GM19193 (cell line): ENCODE results near the gene DAP.

Experiments used
- POLR2A ChIP-seq: IDR thresholded peaks from 4 replicates; pipeline ENCODE4 v1.6.1; 2011; ENCODE audit not compliant: insufficient read depth, insufficient read length; ENCODE audit errors: extremely low read depth

Gene DAP

DNA sequence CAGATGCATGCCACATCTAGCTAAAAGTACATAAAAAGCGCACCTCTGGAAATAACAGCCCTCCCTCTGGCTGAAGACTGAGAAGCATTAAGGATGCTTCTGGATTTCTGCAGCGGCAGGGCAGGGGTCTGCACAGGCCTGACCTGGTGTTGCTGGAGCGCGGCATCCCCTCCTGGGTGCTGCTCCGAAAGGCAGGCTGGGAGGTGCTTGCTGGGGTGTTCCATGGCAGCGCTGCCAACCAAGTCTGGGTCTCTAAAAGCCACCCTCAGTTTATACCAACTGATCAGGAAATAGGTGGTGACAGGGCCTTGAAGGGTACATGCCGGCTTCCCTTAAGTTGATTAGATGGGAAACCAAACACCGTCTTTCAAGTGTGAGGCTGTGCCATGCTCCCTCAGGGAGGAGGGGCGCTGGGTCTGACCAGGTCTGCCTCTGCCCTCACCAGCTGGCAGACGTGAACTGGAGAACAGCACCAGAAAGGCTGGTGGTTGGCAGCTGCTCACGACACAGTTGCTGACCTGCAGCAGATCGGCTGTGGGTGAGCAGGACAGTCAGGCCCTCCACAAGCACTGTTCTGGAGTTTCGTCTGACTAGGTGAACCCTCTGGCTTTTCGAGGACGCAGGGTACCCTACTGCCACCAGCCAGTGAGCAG, 81.6 kb downstream of the DAP start:
- no peak for TF ChIP-seq POLR2A

DNA sequence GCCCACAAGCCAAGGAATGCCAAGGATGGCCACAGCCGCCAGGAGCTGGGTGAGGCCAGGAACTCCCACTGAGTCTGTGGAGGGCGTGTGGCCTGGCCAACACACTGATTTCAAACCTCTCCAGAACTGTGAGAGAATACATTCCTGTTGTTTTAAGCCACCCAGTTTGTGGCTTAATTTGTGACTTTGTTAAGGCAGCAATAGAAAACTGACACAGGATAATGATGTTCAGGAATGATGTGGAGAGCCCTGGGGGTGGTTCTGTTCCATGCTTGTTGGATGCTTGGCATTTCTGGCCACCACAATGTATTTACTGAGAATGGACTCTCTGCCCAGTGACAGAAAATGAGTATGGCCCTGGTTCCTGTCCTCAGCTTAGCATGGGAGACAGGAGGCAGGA, 82.8 kb downstream of the DAP start:
- no peak for TF ChIP-seq POLR2A

DNA sequence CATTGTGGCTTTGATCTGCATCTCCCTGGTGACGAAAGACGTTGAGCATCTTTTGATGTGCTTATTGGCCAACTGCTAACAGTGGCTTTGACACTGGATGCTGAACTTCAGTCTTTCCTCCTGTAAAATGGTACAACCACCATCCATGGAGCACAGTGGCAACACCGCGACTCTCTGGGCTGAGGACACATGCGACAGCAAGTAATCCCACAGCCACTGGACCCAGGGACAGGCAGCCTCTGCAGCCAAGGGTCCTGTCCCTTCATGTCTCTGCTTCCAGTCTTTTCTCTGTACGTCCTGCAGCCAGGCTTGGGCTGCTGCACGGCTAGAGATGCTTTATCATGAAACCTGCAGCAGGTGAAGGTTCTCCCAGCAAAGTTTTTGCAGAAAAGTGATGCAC, 83.5 kb downstream of the DAP start:
- TF ChIP-seq POLR2A: no peak

DNA sequence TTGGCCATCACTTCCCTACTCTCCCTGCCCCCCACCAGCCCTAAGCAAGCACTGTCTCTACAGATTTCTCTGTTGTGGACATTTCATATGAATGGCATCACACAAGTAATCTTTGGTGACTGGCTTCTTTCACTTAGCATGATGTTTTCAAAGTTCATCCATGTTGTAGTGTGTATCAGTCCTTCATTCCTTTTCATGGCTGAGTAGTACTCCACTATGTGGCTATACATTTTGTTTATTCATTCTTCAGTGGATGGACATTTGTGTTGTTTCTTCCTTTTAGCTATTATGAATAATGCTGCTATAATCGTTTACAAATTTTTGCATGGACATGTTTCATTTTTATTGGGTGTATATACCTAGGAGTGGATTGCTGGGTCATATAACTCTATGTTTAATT, 84.1 kb downstream of the DAP start:
- no peak for TF ChIP-seq POLR2A

DNA sequence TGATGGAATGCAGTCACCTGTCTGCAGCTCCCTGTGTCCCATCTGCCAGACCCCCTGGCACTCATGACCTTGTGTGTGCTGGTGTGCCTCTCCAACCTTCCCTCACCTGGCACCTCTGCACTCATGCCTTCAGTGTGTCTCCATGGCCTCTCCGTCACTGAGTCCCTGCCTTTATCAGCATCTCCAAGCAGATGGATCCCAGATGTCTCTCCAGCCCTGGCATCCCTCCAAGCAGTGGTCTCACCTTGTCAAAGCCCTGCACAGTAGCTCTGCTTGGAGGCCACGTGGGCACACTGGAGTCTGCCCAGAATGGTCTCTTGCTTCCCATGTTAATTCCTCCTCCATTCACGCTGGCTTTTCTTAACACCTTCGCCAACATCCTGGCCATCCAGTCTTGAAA, 84.8 kb downstream of the DAP start:
- no peak for TF ChIP-seq POLR2A

DNA sequence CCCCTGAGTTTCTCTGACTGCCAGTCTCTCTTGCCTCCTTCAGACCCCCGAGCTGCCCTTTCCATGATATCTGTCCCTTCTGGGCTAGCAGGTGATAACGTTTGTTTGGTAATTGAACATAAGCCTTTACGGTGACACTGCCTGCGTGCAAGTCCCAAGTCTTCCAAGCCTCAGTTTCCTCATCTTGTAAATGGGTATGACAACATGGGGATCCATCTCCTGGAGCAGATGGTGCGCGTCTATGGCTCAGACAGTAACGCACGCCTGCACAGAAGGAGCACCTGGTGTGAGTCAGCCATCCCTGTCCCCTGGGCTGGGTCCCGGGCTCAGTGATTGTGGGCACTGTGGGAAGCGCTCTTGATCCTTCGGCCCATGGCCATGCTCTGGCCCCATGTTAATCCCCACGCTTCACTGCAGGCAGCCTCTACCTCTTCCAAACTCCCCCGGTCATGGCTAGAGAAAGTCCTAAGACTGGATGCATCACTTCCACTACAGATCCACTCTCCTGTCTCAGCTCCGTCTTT, 85.8 kb downstream of the DAP start:
- no peak for TF ChIP-seq POLR2A

DNA sequence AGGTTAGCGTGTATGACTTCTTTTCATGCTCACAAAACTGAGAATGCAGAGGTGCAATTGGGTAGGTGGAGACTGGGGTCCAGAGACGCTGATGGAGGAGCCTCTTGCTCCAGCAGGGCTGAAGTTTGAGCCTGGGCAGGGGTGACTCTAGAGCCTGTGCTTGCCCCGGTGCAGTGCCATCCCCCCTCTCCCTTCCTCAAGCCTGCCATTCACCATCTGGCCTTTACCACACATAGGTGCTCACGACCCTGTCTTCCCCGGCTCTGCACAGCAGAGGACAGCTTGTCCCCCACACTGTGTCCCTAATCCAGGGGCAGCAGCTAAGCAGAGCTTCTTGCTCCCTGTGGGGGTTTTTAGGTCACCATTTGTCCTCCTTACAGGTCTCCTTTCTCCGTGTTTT, 86.5 kb downstream of the DAP start:
- TF ChIP-seq POLR2A: no peak

DNA sequence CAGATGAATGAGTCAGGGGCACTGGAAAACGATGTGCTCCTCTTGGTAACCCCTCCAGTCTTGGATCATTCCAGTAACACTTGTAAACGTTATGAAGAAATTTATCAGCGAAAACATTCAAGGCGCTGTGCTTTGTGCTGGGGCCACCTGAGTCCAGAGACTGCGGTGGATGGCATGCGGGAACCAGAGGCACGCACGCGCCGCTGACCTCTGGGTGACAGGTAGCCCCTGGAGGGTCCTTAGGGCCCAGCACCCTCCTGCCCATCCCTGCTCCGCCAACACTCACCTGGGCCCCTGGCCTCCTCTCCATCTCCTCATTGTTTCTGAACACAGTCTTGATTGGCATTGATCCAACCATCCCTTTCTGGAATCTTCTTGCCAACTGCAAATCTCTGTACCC, 86.9 kb downstream of the DAP start:
- TF ChIP-seq POLR2A: no peak

DNA sequence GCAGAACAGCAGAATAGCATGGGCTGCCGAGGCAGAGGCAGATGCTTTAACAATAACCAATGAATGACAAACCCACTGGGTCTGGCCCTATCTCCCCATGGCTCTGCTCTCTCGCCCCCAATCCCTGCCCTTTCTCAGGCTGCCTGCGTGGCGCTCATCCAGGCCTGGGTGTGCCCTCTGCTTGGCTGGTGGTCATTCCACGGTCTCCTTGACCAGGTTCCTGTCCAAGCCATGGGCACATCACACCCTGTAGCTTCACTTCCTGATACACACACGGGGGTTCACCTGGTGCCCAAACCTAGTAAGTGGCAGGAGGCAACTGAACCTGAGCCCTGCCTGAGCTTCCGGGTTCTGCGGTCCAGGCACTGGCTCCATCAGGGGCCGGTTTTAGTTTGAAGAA, 87.6 kb downstream of the DAP start:
- TF ChIP-seq POLR2A: no peak

DNA sequence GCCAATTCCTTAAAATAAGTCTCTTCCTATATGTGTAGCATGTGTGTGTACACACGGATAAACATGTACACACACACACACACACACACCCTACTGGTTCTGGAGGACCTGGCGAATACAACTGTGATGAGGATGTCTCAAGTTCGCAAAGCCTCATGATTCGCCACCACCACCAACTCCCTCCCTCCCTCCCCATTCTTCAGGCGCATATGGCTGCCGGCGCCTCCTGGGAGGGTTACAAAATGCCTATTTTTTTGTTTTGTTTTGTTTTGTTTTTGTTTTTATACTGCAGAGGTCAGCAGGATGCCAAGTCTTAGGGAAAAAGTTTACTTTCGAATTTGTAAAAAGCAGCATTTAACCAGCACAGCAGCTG, 88.0 kb downstream of the DAP start:
- TF ChIP-seq POLR2A: no peak

DNA sequence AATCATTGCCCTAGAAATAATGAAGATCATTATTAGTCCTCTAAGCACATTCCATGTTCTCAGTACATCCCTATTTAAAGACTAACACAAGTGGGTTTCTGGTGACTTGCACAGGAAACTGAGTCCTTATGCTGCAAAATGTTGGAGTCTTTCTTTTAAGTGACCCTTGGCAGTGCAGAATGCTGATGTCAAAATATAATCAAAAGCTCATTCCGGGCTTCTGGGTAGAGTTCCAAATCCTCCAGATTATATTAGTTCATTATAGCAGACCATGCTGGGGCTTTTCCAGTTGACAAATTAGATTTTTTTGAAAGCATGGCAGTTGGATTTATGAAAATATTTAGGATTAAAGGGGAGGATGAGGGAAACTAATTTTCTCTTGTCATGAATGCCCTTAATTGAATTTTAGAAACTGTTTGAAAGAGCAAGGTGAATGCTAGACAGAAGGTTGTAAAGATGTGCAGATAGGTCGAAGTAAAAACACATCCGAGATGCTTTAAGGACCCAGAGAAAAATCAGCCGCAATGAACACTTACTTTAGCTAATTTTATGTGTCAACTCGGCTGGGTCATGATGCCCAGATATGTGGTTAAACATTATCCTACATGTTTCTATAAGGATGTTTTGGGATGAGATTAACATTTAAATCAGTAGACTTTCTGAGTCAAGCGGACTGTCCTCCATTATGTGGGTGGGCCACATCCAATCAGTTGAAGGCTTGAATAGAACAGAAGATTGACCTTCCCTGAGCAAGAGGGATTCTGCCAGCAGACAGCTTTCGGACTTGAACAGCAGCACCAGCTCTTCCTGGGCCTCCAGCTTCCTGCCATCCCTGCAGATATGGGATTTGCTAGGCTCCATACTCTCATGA, 88.7 kb downstream of the DAP start:
- TF ChIP-seq POLR2A: no peak

DNA sequence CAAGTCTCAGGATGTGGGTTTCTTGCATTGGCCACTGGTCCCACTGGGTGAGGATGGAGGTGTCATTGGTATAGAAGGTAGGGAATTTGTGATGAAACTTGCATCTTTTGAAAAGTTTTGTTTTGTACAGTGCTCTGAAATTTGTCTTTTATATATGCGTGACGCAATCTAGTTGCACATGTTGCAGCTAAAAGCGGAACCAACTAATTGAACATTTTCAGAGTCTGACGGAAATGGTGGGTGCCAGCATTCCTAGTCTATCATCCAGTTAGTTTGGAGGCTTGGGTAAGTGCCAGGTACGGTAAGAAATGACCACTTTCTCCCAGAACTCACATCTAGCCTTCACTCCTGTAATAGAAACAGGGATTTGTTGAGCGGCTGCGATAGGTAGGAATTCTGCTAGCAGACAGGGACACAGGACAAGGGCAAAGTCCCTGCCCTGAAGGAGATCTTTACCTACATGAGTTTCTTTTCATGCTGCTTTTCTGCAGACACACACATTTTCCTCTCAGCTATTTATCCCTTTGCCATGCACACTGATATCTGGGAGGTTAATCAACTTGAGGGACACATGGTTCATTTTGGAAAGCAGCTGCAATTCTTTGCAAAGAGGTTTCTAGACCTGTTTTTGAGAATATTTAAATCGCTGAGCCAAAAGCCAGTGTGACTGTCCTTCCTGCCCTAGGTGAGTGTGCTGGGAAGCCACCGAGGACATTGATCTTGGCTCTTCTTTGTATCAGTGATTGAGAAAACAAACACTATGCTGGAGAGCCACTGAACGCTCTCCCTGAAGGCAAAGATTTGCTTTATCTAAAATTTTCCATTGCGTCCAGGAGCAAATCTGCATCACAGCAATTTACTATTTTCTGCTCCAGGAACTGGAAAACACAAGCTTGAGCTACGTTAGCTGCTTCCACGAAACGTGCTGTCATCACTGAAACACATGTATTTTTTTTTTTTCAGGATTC, 89.7 kb downstream of the DAP start:
- TF ChIP-seq POLR2A: no peak

DNA sequence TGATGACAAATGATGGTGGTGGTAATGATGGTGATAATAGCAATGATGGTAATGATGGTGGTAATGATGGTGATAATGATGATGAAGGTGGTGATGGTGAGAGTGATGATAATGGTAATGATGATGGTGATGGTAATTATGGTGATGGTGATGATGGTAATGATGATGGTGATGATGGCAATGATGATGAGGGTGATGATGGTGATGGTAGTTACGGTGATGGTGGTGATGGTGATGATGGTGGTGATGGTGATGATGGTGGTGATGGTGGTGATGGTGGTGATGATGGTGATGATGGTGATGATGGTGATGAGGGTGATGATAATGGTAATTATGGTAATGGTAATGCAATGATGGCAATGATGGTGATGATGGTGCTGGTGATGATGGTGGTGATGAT, 91.1 kb downstream of the DAP start:
- TF ChIP-seq POLR2A: no peak

DNA sequence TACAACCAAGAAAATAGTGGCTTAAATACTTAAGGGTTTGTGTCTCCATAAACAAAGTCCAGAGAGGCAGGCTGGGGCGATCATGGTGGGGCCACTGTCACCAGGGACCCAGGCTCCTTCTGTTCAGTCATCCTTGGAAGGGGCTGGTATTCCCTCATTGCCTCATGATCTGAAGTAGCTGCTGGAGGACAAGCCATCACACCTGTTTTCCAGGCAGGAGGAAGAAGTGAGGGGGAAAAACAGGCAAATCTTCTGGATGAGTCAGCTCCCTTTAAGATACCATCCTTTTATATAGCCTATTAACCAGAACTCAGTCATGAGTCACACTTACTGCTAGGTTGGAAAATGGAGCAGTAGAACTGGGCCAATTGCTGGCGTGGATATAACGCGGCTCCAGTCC, 92.3 kb downstream of the DAP start:
- no peak for TF ChIP-seq POLR2A

DNA sequence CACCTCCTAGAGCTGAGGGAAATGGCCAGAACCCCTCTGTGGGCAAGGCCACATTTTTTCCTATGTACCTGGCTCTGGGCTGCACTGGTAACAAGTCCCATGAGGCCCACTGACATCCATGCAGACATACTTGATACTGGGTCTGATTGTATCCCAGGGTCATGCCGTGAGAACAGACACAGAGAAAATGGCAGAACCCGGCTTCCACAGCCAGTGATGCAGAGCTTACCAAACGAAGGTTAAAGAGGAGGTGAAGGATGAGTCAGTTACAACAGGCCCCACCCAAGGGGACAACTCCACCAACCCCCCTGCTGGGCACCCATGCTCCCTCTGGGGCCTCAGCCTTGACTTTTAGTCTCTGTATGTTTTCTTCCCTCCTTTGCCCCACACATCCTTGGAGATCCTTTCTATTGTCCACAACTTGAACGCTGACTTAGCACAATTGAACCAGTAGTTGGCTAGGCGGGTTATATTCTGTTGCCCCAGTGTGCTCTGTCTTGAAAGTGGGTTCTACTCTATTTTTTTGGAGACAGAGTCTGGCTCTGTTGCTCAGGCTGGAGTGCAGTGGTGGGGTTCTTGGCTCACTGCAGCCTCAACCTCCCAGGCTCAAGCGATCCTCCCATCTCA, 93.5 kb downstream of the DAP start:
- TF ChIP-seq POLR2A: no peak

DNA sequence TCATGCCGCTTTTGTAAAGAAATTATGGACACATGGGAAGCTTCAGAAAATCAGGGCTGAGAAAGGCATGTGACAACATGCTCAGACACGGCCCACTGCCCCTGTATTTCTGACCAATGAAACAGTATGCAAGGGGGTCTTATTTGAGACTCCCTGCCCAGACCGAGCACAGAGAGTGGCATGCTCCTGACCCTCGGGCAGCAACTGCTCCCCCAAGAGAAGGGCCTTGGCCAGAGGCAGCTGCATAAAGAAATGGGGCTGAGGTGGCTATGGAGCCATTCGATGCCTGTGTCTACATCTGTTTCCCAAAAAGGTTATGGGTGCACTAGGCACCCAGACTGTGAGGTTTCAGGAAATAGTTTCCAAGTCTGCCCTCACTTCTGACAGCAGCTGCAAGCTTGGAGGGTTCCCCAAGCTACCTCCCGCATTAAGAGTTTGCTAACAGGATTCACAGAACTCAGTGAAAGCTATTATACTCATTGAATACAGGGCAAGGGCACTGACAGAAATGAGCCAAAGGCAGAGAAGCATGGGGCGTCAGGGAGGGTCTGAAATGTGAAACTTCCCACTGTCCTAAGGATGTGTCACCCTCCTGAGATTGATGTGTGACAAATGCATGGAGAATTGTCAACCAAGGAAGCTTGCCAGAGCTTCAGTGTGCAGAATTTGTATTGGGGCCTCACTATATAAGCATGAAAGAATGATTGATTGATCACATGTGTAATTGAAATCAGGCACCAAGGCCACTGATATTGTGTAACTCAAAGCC, 94.3 kb downstream of the DAP start:
- no peak for TF ChIP-seq POLR2A
